GM18499 (cell line): ENCODE data around the gene GNG7.

ENCODE experiments used
- ATAC-seq: cut with Tn5 transposase; IDR thresholded peaks from one replicate; pipeline ENCODE4 v1.9.1; 2021; ENCODE audit warnings: moderate number of reproducible peaks; ENCODE audit not compliant: insufficient read depth, unreplicated experiment

The GNG7 gene

GRCh38 chr19:2727640-2727944 is 25.1 kb upstream of the GNG7 start:
- no peak for ATAC-seq

GRCh38 chr19:2726904-2727639 is 24.6 kb upstream of the GNG7 start:
- no peak for ATAC-seq

- no peak for ATAC-seq
Measured at GRCh38 chr19:2726160-2726855, 23.8 kb upstream of the GNG7 start.

- ATAC-seq = no peak
Measured at GRCh38 chr19:2724148-2724557, 21.7 kb upstream of the GNG7 start.

- no peak for ATAC-seq
Measured at GRCh38 chr19:2723747-2724146, 21.3 kb upstream of the GNG7 start.

GRCh38 chr19:2723345-2723715 is 20.8 kb upstream of the GNG7 start:
- ATAC-seq = no peak

- ATAC-seq = no peak
Measured at GRCh38 chr19:2722541-2723344, 20.2 kb upstream of the GNG7 start.

GRCh38 chr19:2721570-2722540 is 19.4 kb upstream of the GNG7 start:
- no peak for ATAC-seq

GRCh38 chr19:2720777-2721569 is 18.5 kb upstream of the GNG7 start, which contains the start of gene DIRAS1:
DIRAS1 (minus strand) TSS chr19:2721372; CDS start chr19:2717806, 3,566 bp downstream.
- ATAC-seq = no peak

- no peak for ATAC-seq
Measured at GRCh38 chr19:2719920-2720776, 17.7 kb upstream of the GNG7 start.

- ATAC-seq = no peak
Measured at GRCh38 chr19:2719232-2719735, 16.8 kb upstream of the GNG7 start.

- no peak for ATAC-seq
Measured at GRCh38 chr19:2717638-2718541, 15.4 kb upstream of the GNG7 start.

- ATAC-seq = no peak
Measured at GRCh38 chr19:2716722-2717637, 14.5 kb upstream of the GNG7 start.

GRCh38 chr19:2716275-2716650 is 13.8 kb upstream of the GNG7 start:
- ATAC-seq = no peak

GRCh38 chr19:2715470-2716274 is 13.2 kb upstream of the GNG7 start:
- ATAC-seq = no peak
